ENCODE measurements around the gene F2.

Gene F2

GRCh38 chr11:46675288-46675851, 43.6 kb upstream of the F2 start:
- TF ChIP-seq, protein P1, sequence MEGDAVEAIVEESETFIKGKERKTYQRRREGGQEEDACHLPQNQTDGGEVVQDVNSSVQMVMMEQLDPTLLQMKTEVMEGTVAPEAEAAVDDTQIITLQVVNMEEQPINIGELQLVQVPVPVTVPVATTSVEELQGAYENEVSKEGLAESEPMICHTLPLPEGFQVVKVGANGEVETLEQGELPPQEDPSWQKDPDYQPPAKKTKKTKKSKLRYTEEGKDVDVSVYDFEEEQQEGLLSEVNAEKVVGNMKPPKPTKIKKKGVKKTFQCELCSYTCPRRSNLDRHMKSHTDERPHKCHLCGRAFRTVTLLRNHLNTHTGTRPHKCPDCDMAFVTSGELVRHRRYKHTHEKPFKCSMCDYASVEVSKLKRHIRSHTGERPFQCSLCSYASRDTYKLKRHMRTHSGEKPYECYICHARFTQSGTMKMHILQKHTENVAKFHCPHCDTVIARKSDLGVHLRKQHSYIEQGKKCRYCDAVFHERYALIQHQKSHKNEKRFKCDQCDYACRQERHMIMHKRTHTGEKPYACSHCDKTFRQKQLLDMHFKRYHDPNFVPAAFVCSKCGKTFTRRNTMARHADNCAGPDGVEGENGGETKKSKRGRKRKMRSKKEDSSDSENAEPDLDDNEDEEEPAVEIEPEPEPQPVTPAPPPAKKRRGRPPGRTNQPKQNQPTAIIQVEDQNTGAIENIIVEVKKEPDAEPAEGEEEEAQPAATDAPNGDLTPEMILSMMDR (IDR thresholded peaks at IDR 0.05; ENCODE audit: insufficient read depth, missing control alignments) = no peak
- no peak for FAIRE-seq
- DNase-seq (ENCODE audit: insufficient read length, low spot score) = no peak

- FAIRE-seq = no peak
- TF ChIP-seq, protein P1 (IDR thresholded peaks at IDR 0.05; ENCODE audit: insufficient read depth, missing control alignments) = no peak
These were observed 43.1 kb upstream of the F2 start for GRCh38 chr11:46675949-46676348.

DNA sequence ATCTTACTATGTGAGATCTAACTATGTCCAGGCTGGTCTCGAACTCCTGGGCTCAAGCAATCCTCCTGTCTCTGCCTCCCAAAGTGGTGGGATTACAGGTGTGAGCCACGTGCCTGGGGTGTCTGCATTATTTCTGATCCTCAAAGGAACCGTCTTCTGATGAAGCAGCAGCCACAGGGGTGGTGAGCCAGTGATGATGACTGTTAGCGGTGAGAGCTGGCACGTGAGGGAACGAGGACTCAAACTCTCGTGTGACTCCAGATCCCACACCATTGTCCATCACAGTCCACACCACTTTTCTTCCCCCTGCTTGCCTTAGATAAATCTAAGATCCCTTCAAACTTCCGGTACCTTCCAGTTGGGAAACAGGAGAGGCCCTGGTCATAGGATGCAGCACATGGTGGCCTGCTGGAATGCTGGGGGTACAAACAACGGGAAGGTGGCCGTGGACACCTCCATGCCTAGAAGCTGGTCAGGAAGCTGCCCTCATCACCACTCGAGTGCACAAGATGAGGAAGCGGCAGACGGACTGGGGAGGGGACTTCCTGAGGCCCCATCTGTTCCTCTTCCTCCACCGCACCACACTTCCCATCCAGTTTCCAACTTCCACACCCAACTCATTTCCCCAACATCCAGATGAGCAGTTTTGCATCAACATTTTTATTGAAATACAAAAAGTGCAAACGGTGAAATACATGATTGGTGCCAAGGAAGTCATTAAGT, 42.4 kb upstream of the F2 start:
- DNase-seq (ENCODE audit: insufficient read length, low spot score) (no peak), FAIRE-seq (no peak)
- TF ChIP-seq, protein P1 (IDR thresholded peaks at IDR 0.05; ENCODE audit: insufficient read depth, missing control alignments) = no peak

More at GRCh38 chr11:46675949-46676348, 43.1 kb upstream of the F2 start:
- no peak for DNase-seq (ENCODE audit: insufficient read length, low spot score)

DNA sequence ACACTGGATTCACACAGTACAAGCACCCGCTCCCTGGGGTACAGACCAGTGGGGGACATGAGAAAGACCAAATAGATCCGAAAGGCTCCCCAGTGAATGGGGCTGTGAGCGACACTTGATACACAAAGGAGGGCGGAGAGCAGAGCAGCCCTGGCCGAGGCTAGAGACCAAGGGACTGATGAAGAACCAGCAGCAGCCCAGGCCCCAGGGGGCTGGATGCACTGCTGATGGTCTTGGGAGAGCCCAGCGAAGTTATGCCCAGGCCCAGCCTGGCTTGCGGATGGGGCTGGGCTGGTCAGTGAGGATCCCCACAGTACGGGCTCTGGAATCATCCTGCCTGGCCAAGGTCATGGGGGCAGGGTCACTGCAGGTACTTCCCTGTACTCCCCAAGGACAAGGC, 41.8 kb upstream of the F2 start:
- FAIRE-seq (no peak), DNase-seq (ENCODE audit: insufficient read length, low spot score) (no peak)
- TF ChIP-seq, protein P1 (IDR thresholded peaks at IDR 0.05; ENCODE audit: insufficient read depth, missing control alignments) = no peak

GRCh38 chr11:46677991-46678740, 40.8 kb upstream of the F2 start:
- TF ChIP-seq, protein P1 (IDR thresholded peaks at IDR 0.05; ENCODE audit: insufficient read depth, missing control alignments) = no peak
- FAIRE-seq (no peak), DNase-seq (ENCODE audit: insufficient read length, low spot score) (no peak)

- TF ChIP-seq, protein P1 (IDR thresholded peaks at IDR 0.05; ENCODE audit: insufficient read depth, missing control alignments) = no peak
- FAIRE-seq (no peak), DNase-seq (ENCODE audit: insufficient read length, low spot score) (no peak)
These were observed 40.3 kb upstream of the F2 start for GRCh38 chr11:46678741-46679130.

All from D721Med (cell line).